ENCODE measurements around the gene RALGPS1.

DNA sequence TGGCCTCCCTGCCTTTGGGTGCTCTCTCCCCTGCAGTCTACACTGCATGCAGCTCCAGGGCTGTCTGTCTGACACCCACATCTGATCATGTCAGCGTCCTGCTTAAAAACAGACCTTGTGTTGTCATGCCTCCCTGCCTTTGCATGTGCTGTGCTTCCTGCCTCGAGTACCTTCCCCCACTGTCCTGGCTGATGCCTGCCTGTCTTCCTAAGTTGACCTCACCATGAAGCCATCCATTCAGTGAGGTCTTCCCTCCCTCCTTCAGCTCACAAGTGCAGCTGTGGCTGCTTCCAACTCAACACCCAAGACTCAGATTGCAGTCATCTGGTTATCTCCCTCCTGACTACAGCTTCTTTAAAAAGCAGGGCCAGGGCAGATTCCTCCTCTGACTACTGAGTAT, 202.4 kb downstream of the RALGPS1 start:
- TF ChIP-seq CTCF (IDR thresholded peaks at IDR 0.05) (no peak), EZH2 (IDR thresholded peaks at IDR 0.05; ENCODE audit: borderline replicate concordance, insufficient read depth, low read depth, low read length, poor library complexity, severe bottlenecking) (no peak)

Measured in B cell (primary cell).